HCT116 (cell line): ENCODE measurements around the gene FNBP1. TPM values are rescaled to one million over a fixed set of nuclear protein-coding genes. Genes with fewer than 3 reads are reported as not detected.
A peak's percentile ranks its signal among the peaks of the same experiment; 100 is the strongest.

ENCODE experiments used
- ATAC-seq: fragments of 200-7000 bp; cut with Tn5 transposase; 2 replicates; pipeline ENCODE4 v1.9.1; 2020; ENCODE audit warnings: mild to moderate bottlenecking, moderate library complexity
- BruUV-seq: library from RNA; stranded (reverse); fragments of 400-500 nt; replicated peaks from 2 replicates; lab custom pipeline; 2021; lab: Mats Ljungman, UMichigan
- CTCF ChIA-PET: fragments of 300-600 bp; sonication (Branson Sonifier 250); formaldehyde crosslinking; loops from one replicate; lab custom pipeline; 2021; ENCODE audit warnings: antibody characterized with exemption; lab: Charles Lee
- POLR2A ChIA-PET: fragments of 300-600, 350-600 bp; sonication (Branson Sonifier 250); formaldehyde crosslinking; loops from one replicate; lab custom pipeline; 2021; ENCODE audit warnings: antibody characterized with exemption; lab: Charles Lee
- RAD21 ChIA-PET, 2 experiments: fragments of 300-600 bp; sonication (Branson Sonifier 250); formaldehyde crosslinking; loops; one replicate each; lab custom pipeline; 2023; ENCODE audit warnings: low total read pairs in 2 of 2; ENCODE audit not compliant: uncharacterized antibody in 2 of 2, unreplicated experiment in 2 of 2, low non-redundant PET in 1 of 2; lab: Charles Lee
- DNase-seq: peaks from one replicate; pipeline ENCODE4 v3.0.0-alpha.2; 2010; ENCODE audit warnings: low read depth, low spot score
- H2AFZ ChIP-seq: fragments of 200-600 bp; shearing (Covaris generic), sonication (generic); 2 replicates; pipeline ENCODE4 v1.6.1; 2017; ENCODE audit warnings: low read depth, mixed run types, mixed read lengths, antibody characterized with exemption, low read length; ENCODE audit not compliant: poor library complexity, severe bottlenecking
- H3K27ac ChIP-seq: 2 replicates; pipeline ENCODE4 v1.5.1; 2012; ENCODE audit warnings: low read depth, low read length
- H3K27me3 ChIP-seq: fragments of 200-600 bp; sonication (generic); 2 replicates; pipeline ENCODE4 v1.6.1; 2016; ENCODE audit warnings: mixed run types, low read length, mixed read lengths; ENCODE audit not compliant: insufficient read depth
- H3K36me3 ChIP-seq, 2 experiments: fragments of 200-500 bp in 1 of 2; fragments of 200-600 bp in 1 of 2; sonication (Bioruptor generic) in 1 of 2; sonication (generic) in 1 of 2; 2 replicates each; pipeline versions ENCODE4 v1.5.1 to v1.6.1; 2014 to 2016; ENCODE audit warnings: low read length in 2 of 2, inconsistent platforms in 1 of 2, mixed read lengths in 1 of 2, mixed run types in 1 of 2; ENCODE audit not compliant: insufficient read depth in 2 of 2, control insufficient read depth in 1 of 2
- H3K4me1 ChIP-seq, 2 experiments: fragments of 200-600 bp in 1 of 2; sonication (generic) in 1 of 2; 2 replicates each; pipeline versions ENCODE4 v1.5.1 to v1.6.1; 2012 to 2017; ENCODE audit warnings: low read length in 2 of 2, inconsistent platforms in 1 of 2, mild to moderate bottlenecking in 1 of 2, mixed read lengths in 1 of 2, mixed run types in 1 of 2, moderate library complexity in 1 of 2; ENCODE audit not compliant: insufficient read depth in 2 of 2, control insufficient read depth in 1 of 2
- H3K4me2 ChIP-seq: fragments of 200-600 bp; sonication (generic); 2 replicates; pipeline ENCODE4 v1.6.1; 2017; ENCODE audit warnings: mixed run types, low read length, mixed read lengths
- H3K4me3 ChIP-seq, 2 experiments: fragments of 200-600 bp in 1 of 2; sonication (generic) in 1 of 2; replicated peaks in 1 of 2; 2 replicates each; pipeline ENCODE4 v1.5.1; 2011 to 2016; ENCODE audit warnings: low read length in 2 of 2, control low read depth in 1 of 2, low read depth in 1 of 2, mild to moderate bottlenecking in 1 of 2, mixed read lengths in 1 of 2, mixed run types in 1 of 2
- H3K79me2 ChIP-seq: fragments of 200-600 bp; sonication (generic); 2 replicates; pipeline ENCODE4 v1.6.1; 2017; ENCODE audit warnings: mild to moderate bottlenecking, mixed run types, low read length, moderate library complexity, mixed read lengths; ENCODE audit not compliant: insufficient read depth
- H3K9ac ChIP-seq: fragments of 200-600 bp; sonication (generic); 2 replicates; pipeline ENCODE4 v1.6.1; 2016; ENCODE audit warnings: low read length, mixed read lengths
- H3K9me2 ChIP-seq: fragments of 200-600 bp; sonication (generic), shearing (Covaris generic); 2 replicates; pipeline ENCODE4 v1.6.1; 2017; ENCODE audit warnings: mixed run types, mild to moderate bottlenecking, moderate library complexity; ENCODE audit not compliant: insufficient read depth
- H3K9me3 ChIP-seq, 2 experiments: fragments of 200-500 bp in 1 of 2; fragments of 200-600 bp in 1 of 2; sonication (Bioruptor generic) in 1 of 2; sonication (generic) in 1 of 2; 2 replicates each; pipeline ENCODE4 v1.6.1; 2014 to 2017; ENCODE audit warnings: low read length in 2 of 2, mixed read lengths in 2 of 2, inconsistent platforms in 1 of 2, low read depth in 1 of 2, mild to moderate bottlenecking in 1 of 2, mixed run types in 1 of 2, moderate library complexity in 1 of 2; ENCODE audit not compliant: control insufficient read depth in 1 of 2, insufficient read depth in 1 of 2
- H4K20me1 ChIP-seq: fragments of 200-600 bp; sonication (generic), shearing (Covaris generic); 2 replicates; pipeline ENCODE4 v1.6.1; 2017; ENCODE audit warnings: mixed run types, mild to moderate bottlenecking, moderate library complexity; ENCODE audit not compliant: insufficient read depth
- ELF1 ChIP-seq: IDR thresholded peaks from 2 replicates; pipeline ENCODE4 v1.6.1; 2012; ENCODE audit warnings: low read depth, borderline replicate concordance
- ZFX ChIP-seq: fragments of 450-650 bp; IDR thresholded peaks from 2 replicates; pipeline ENCODE4 v1.6.1; 2017
- ZNF274 ChIP-seq: fragments of 200-500 bp; sonication (Bioruptor generic); IDR thresholded peaks from 2 replicates; pipeline ENCODE4 v1.6.1; 2014; ENCODE audit warnings: mild to moderate bottlenecking, low read depth, low read length, inconsistent platforms
- intact Hi-C: fragments of 100-400 bp; cut with micrococcal nuclease; formaldehyde crosslinking; loops from 2 replicates; pipeline ENCODE4 v1.10.0; 2022
- total RNA-seq: library from RNA; stranded (reverse); gene quantifications from one replicate; pipeline ENCODE4 v1.2.1, GENCODE V29; 2021; ENCODE audit not compliant: unreplicated experiment
- TF ChIP-seq, protein P1 (sequence below), 3 experiments: fragments of 200-600 bp in 1 of 3; sonication (generic) in 1 of 3; IDR thresholded peaks in 2 of 3; conservative IDR thresholded peaks in 1 of 3; 2 replicates each; pipeline ENCODE4 v1.5.1; 2012 to 2017; ENCODE audit warnings: low read depth in 2 of 3, low read length in 2 of 3, antibody characterized with exemption in 1 of 3, borderline replicate concordance in 1 of 3, control low read depth in 1 of 3, mild to moderate bottlenecking in 1 of 3, mixed read lengths in 1 of 3, mixed run types in 1 of 3, moderate library complexity in 1 of 3; ENCODE audit not compliant: insufficient read depth in 1 of 3
- TF ChIP-seq, protein P2 (sequence below): IDR thresholded peaks from 2 replicates; pipeline ENCODE4 v1.6.1; 2012

The FNBP1 gene
- total RNA-seq, 1 experiment from 2014 or later: 25.0 TPM

DNA sequence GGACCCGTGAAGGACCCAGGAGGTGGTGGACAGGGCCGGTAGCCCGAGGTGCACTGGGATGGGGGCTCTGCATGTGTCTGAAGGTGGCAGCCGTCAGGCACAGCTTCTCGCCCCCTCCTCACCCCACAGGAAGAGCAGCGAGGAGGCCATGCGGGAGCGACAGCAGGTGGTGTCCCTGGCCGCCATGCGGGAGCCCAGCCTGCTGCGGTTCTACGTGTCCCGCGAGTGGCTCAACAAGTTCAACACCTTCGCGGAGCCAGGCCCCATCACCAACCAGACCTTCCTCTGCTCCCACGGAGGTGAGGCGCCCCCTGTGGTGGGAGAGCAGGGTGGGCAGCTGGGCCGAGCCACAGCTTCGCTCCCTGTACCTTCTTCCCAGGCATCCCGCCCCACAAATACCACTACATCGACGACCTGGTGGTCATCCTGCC lies 167.8 kb downstream of the FNBP1 start:
- H4K20me1 ChIP-seq: no peaks in the 10 kb centered on the region

More for the DNA sequence above, 167.8 kb downstream of the FNBP1 start:
- ChIA-PET CTCF (no interaction called here), POLR2A (no interaction called here), RAD21 (no interaction called here)
- peak; percentile 53; the same call in 1 of the 2 replicates for ATAC-seq
- intact Hi-C loops: no loop called here
- Histone ChIP-seq H3K9me2 (no peaks in the 10 kb centered on the region), H2AFZ (no peak overlapping the region), H3K4me2 (no peak overlapping the region), H3K4me3 (no peak overlapping the region), H3K27me3 (no peaks in the 10 kb centered on the region), H3K27ac (no peak overlapping the region), H3K9ac (no peak overlapping the region), H3K36me3 (no peaks in the 10 kb centered on the region), H3K9me3 (no peaks in the 10 kb centered on the region)
- DNase-seq: no peak
- no TSS peak for BruUV-seq
- TF ChIP-seq ZFX (no peak), ZNF274 (no peak), ELF1 (no peak)
- TF ChIP-seq, protein P1, sequence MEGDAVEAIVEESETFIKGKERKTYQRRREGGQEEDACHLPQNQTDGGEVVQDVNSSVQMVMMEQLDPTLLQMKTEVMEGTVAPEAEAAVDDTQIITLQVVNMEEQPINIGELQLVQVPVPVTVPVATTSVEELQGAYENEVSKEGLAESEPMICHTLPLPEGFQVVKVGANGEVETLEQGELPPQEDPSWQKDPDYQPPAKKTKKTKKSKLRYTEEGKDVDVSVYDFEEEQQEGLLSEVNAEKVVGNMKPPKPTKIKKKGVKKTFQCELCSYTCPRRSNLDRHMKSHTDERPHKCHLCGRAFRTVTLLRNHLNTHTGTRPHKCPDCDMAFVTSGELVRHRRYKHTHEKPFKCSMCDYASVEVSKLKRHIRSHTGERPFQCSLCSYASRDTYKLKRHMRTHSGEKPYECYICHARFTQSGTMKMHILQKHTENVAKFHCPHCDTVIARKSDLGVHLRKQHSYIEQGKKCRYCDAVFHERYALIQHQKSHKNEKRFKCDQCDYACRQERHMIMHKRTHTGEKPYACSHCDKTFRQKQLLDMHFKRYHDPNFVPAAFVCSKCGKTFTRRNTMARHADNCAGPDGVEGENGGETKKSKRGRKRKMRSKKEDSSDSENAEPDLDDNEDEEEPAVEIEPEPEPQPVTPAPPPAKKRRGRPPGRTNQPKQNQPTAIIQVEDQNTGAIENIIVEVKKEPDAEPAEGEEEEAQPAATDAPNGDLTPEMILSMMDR (IDR thresholded peaks at IDR 0.05 in 2 of 3, conservative IDR thresholded peaks at IDR 0.05 in 1 of 3; ENCODE audit: borderline replicate concordance in 1 of 3, insufficient read depth in 1 of 3, low read depth in 2 of 3, low read length in 2 of 3): peak in 2 of 3 experiments; percentile 22 to 29; a peak in 3 of 6 replicates
- TF ChIP-seq, protein P2, sequence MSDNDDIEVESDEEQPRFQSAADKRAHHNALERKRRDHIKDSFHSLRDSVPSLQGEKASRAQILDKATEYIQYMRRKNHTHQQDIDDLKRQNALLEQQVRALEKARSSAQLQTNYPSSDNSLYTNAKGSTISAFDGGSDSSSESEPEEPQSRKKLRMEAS: no peak
- TF ChIP-seq, all 23 proteins: peak for 1
- Histone ChIP-seq H3K79me2 (no peaks in the 10 kb centered on the region), H3K4me1 (no peaks in the 10 kb centered on the region)
